CD4-positive, alpha-beta T cell treated with Interleukin-17A for 4 hours (primary cell): Measurements from ENCODE around the gene C5AR2.
A peak's percentile ranks its signal among the peaks of the same experiment; 100 is the strongest.
"Not testable (repeated sequence)": the region's sequence is repeated elsewhere in the genome, so short reads cannot be mapped to it uniquely, and the experiment has no call there.

Experiments
- DNase-seq: peaks from one replicate; pipeline ENCODE4 v3.0.0-alpha.2; 2020; ENCODE audit warnings: mixed read lengths

The C5AR2 gene

DNA sequence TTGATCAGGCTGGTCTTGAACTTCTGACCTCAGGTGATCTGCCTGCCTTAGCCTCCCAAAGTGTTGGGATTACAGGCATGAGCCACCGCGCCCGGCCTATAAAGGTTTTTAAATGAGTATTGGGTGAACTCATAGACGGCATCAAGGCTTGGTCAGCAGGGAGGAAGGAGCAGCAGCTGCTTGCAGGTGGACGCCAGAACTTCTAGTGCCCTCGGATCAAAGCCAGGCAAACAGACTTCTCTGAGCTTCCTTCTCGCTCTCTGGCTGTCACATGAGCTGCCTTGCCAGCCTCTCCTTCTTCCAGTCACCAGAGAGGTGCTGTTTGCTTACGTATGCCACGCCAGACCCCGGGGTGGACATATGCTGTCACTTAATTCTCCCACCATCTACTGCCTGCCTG lies 33.5 kb downstream of the C5AR2 start:
- not testable (repeated sequence) for DNase-seq

GRCh38 chr19:47370045-47370611 lies 38.2 kb downstream of the C5AR2 start:
- DNase-seq, result no peak

DNA sequence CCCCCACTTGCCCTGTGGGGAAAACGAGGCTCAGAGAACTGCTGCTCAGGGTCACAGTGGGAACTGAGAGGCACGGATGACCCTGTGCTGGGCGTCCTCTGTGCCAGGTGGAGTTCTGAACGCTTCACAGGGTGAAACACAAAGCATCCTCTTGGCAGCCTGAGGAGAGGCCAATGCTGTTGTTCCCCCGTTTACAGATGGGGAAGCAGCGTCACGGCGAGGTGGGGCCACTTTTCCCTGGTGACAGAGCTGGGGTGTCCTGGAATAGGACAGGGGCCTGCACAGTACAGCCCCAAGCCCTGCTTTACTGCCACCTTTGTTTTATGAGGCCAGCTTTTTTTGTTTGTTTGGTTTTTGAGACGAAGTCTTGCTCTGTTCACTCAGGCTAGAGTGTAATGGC lies 39.3 kb downstream of the C5AR2 start:
- DNase-seq, result no peak

DNA sequence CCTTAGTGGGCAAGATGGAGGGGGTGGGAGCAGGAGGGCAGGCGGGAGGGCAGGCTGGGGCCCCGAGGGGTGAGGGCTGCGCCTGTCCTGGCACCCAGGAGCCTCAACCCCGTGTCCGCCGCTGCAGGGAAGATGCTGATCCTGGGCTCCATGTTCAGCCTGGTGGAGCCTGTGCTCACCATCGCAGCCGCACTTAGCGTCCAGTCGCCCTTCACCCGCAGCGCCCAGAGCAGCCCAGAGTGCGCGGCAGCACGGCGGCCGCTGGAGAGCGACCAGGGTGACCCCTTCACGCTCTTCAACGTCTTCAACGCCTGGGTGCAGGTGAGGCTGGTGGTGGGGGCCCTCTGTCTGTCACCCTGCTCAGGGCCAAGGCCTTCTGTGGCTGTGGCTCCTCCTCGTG lies 40.6 kb downstream of the C5AR2 start:
- DNase-seq, result no peak

DNA sequence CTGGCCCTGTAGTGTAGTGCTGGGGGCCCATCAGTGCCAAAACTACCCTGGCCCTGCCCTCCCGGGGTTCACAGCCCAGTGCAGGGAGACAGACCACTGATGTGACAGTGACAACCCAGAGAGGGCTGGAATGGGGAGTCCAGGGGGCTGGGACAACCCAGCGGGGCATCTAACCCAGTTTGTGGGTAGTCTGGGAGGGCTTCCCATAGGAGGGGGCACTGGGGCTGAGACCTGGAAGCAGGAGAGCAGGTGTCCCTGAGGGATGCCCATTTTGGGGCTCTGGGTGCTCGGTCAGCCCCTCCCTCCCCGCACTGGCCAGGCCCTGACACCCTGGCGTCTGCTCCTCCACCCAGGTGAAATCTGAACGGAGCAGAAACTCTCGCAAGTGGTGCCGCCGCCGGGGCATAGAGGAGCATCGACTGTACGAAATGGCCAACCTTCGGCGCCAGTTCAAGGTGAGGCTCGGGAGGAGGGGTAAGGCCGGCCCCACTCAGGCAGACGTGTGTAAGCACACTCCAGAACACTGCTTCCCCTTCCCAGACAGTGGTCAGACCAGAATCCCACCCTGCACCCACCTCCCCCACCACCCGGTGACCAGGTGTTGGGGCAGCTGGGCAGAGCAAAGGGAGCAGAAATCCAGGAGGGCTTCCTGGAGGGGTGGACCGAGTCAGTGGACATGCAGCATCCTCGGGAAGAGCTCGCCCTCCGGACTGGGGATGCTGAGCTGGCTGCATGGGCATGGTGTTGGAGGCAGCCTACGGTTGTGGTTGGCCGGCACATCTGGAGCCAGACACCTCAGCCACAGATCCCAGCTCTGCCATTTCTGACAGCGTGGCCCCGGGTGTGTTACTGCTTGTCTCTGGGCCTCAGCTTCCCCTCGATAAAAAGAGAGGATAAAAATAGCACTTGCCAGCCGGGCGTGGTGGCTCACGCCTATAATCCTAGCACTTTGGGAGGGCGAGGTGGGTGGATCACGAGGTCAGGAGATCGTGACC lies 41.6 kb downstream of the C5AR2 start:
- DNase-seq, result no peak

DNA sequence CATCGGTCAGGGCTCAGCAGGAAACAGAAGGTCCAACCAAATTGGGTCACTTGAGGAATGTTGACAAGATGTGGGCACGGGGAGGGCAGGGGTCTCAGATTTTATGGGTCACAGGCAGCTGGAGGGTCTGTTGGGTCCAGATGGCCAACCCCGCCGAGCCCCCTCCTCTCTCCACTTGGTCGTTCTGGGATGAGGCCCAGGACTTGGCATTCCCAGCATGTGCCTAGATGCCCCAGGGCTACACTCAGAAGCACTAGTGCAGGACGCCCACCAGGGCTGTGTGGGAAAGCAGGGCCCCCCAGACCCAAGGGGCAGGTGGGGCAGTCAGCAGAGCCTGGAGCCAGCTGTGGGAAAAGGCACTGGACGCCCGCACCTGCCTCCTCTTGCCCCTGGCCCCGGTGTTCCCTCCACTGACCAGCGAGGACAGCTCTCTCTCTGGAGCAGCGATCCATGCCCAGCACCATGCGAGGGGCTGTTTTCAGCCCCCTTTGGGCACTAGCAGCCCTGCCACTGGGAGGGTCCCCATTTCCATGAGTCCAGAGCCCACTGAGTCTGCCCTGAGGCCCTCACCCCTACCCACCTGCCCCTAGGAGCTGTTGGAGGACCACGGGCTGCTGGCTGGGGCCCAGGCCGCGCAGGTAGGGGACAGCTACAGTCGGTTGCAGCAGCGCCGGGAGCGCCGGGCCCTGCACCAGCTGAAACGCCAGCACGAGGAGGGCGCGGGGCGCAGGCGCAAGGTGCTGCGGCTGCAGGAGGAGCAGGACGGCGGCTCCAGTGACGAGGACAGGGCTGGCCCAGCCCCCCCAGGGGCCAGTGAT lies 43.1 kb downstream of the C5AR2 start:
- DNase-seq, result no peak

GRCh38 chr19:47375694-47376588 lies 44.0 kb downstream of the C5AR2 start:
- no peak for DNase-seq

GRCh38 chr19:47376589-47377144 lies 44.7 kb downstream of the C5AR2 start:
- no peak for DNase-seq

DNA sequence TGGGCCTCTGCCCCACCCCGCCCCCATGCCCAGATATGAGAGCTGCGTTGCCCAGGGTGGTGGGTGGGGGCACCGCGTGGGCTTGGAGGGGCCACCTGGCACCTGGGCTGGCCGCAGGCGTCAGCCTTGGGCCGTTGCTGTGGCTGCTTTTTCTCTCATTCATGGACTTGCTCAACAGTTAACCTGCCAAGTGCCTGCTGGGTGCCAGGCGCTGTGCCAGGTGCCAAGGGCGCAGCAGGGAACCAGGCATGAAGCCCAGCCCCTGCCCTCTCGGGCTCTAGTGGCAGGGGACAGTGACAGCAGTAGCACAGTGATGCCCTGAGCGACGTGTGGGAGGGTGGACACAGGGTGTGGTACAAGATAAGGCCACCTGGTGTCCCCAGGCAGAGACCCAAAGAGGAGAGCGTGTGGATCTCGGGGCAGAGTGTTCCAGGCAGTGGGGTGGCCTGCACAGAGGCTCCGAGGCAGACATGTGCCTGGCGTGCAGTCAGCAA lies 45.3 kb downstream of the C5AR2 start:
- no peak for DNase-seq

DNA sequence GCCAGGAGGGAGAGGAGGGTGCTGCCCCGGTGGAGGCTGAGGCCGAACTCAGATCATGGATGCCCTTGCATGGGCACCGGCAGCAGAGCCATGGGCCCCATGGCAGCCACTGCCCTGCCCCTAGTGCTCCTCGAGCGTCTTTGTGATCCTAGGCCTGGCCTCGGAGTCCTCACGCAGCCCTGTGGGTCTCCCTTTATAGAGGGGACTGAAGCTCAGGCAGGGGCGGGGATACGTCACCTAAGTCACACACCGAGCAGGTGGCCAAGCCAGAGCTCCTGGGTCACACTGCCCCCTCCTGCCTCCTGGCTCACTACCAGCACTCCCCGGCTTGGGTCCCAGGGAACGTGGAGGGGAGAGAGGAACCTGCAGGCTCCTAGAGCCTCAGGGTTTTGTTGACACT lies 45.8 kb downstream of the C5AR2 start:
- DNase-seq, result no peak

DNA sequence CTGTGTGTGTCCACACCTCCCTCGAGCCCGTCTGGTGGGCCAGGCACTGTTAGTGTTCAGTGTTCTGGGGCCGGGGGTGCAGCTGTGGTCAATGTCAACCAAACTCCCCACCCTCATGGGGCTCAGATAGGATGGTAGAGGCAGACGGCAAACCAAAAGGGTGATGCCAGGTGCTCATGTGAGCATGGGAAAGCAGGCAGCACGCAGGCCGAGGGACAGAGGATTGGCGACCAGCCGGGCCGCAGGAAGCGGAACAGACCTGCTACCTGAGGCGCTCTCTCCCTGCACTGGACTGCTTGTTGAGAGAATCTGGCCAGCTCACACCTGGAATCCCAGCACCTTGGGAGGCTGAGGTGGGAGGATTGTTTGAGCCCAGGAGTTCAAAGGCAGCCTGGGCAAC lies 46.3 kb downstream of the C5AR2 start:
- DNase-seq, result no peak

DNA sequence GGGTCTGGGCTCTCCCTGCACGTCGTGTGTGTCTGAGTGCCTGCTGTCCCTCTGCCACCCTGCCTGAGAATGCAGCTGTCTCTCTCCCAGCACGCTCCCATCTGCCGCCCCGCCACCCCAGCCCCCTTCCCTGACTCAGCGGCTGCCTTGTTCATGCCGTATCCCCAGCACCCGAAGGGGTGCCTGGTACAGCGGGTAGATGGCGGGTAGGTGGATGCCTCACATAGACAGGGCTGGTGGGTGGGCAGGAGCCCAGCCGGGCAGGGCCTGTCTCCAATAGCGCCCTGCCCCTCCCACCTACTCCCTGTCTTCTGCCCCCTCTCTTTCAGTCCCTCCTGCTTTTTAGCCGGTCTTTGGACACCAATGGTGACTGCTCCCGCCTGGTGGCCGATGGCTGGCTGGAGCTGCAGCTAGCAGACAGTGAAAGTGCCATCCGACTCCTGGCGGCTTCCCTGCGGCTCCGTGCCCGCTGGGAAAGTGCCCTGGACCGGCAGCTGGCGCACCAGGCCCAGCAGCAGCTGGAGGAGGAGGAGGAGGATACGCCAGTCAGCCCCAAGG lies 47.5 kb downstream of the C5AR2 start:
- DNase-seq, result no peak

GRCh38 chr19:47380559-47380958 lies 48.6 kb downstream of the C5AR2 start:
- DNase-seq, result no peak

DNA sequence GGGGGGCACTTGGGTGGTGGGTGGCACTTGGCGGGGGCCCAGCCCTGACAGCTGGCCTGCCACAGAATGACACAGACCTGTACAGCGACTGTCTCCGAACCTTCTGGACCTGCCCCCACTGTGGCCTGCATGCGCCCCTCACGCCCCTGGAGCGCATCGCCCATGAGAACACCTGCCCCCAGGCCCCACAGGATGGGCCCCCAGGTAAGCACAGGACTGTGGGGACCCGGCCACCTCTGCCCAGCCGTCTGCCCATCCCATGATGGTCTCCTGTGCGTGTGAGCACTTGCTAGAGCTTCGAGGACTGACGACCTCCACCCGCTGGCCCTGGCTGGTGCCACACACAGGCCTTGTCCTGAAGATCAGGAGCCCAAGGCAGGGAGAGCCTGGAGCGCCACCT lies 49.1 kb downstream of the C5AR2 start:
- no peak for DNase-seq

- peak; percentile 20 for DNase-seq
These were observed 49.8 kb downstream of the C5AR2 start for GRCh38 chr19:47381653-47382279.

- not testable (repeated sequence) for DNase-seq
These were observed 51.9 kb downstream of the C5AR2 start for GRCh38 chr19:47383890-47384289.

GRCh38 chr19:47384533-47384932 lies 52.6 kb downstream of the C5AR2 start:
- not testable (repeated sequence) for DNase-seq

GRCh38 chr19:47386582-47386981 lies 54.6 kb downstream of the C5AR2 start:
- DNase-seq, result not testable (repeated sequence)

DNA sequence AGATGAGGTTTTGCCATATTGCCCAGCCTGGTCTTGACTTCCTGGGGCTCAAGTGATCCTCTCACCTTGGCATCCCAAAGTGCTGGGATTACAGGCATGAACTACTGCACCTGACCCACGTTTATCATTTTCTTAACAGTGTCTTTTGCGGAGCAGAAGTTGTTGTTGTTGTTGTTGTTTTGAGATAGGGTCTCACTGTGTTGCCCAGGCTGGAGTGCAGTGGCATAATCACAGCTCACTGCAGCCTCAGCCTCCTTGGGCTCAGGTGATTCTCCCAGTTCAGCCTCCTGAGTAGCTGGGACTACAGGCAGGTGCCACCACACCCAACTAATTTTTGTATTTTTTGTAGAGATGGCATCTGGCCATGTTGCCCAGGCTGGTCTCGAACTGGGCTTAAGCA lies 55.6 kb downstream of the C5AR2 start:
- not testable (repeated sequence) for DNase-seq

DNA sequence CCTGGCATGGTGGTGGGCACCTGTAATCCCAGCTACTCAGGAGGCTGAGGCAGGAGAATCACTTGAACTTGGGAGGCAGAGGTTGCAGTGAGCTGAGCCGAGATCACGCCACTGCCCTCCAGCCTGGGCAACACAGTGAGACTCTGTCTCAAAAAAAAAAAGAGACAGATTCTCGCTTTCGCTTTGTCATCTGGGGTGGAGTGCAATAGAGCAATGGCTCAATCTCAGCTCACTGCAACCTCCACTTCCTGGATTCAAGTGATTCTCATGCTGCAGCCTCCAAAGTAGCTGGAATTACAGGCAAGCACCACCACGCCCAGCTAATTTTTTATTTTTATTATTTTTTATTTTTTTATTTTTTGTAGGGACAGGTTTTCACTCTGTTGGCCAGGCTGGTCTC lies 56.7 kb downstream of the C5AR2 start:
- DNase-seq, result not testable (repeated sequence)

DNA sequence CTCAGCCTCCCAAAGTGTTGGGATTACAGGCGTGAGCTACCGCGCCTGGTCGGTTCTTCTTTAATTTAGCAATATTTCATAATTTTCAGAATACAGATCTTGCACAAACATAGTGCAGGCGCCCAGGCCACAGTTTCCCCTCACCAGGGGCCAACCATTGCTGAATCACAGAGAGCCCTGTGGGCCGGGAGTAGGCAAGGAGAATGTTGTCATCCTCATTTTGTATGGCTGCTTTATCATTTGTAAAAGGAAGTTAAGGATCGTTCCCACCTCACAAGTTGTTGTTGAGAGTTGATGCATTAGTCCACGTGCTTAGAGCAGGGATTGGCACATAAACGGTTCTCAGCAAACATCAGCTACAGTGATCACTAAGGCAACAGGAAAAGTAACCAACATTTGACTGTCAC lies 57.2 kb downstream of the C5AR2 start:
- no peak for DNase-seq
